A549 treated with Mapracorat at 1 μM for 4 hours (cell line): Measurements from ENCODE around the gene RNU2-63P. TPM values are rescaled to one million over a fixed set of nuclear protein-coding genes. Genes with fewer than 3 reads are reported as not detected.

ENCODE experiments used
- total RNA-seq: library from RNA; stranded (reverse); fragments of 200-300 nt; extraction: Qiagen RNA extraction; gene quantifications from 5 replicates; pipeline ENCODE4 v1.2.3, GENCODE V29; 2022

RNU2-63P gene
- total RNA-seq: not detected in 5 replicates

DNA sequence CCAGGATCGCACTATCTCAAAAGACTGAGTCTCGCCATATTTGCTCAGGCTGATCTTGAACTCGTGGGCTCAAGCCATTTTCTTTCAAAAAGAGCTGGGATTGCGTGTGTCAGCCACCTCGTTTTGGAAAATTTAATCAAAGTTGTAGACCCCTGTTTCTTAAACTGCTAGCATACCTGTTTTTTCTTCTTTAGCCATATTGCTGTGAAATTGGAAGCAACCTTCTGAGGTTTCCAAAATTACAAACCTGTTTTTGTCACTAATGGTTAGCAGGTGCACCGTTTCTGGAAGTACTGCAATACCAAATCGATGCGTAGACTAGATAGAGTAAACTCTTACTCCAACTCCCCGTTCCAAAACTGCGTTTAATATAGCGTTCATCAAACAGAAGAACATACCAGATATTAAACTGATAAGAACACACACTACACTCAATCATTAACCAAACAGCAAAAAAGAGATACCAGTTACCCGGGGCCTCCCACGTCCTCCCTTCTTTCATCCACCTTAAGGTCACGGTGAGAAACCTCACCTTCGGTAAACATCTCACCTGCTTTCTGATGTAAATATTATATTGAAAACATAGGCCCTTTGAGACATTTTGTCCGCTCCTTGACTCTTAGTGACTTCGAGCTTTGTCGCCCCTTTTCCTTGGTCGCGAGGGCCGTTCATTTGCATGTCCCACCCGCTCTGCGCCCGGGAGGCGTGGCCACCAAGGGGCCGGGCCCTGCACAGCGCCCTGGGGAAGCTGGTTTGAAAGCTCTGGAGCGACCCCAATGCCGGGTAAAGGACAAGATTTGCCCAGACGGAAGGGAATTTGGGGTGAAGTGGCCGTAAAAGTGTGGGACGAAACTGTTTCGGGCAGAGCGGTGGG is at the start of gene RNU2-63P:
Gene RNU2-63P, minus strand, starts transcription at position 462 of the 874 bp plus-strand sequence.

GRCh38 chr2:88055371-88056128 is 39.2 kb upstream of the RNU2-63P start, which contains the start of gene KRCC1:
Gene KRCC1, minus strand, starts transcription at chr2:88055783. Its CDS starts 27,220 bp downstream, at chr2:88028563.

Other genes starting within 250 kb of the RNU2-63P start
- gene RGPD2, start 190.8 kb downstream of the RNU2-63P start, total RNA-seq: 0.50 to 0.57 TPM in 2 of 5 replicates, not detected in the others
- gene KRCC1, start 39.2 kb upstream of the RNU2-63P start, total RNA-seq: 11.2 to 12.5 TPM (median 12.2 TPM) in 5 replicates
- not detected in 5 replicates for gene SMYD1, start 51.3 kb upstream of the RNU2-63P start, total RNA-seq
- gene FABP1, start 111.5 kb upstream of the RNU2-63P start, total RNA-seq: not detected in 5 replicates
- gene THNSL2, start 153.8 kb upstream of the RNU2-63P start, total RNA-seq: not detected in 5 replicates